Natural killer cell treated with Interleukin-12 subunit alpha and Interleukin-12 subunit beta and Interleukin-15 and Interleukin-18, amount 100 ng/mL, for 72 hours (primary cell): ENCODE measurements around the gene KIT. TPM values are rescaled to one million over a fixed set of nuclear protein-coding genes. Genes with fewer than 3 reads are reported as not detected.
A peak's percentile ranks its signal among the peaks of the same experiment; 100 is the strongest.

Experiments used
- ATAC-seq, 2 donors: fragments of 150-1000 bp; cut with Tn5 transposase in 1 of 2; sonication (Bioruptor Pico), chemical (Tn5 transposase) in 1 of 2; 2 replicates each; pipeline ENCODE4 v1.10.0; 2021
- DNase-seq: peaks from one replicate; pipeline ENCODE4 v3.0.0; 2022; ENCODE audit warnings: low spot score
- H3K27ac Mint-ChIP-seq, 2 donors: 1 replicate in 1 of 2; 2 replicates in 1 of 2; pipeline ENCODE4 v1.8.0; 2022; ENCODE audit warnings: mixed read lengths in 2 of 2, mild to moderate bottlenecking in 1 of 2, moderate library complexity in 1 of 2
- H3K27me3 Mint-ChIP-seq, 2 donors: 1 replicate in 1 of 2; 2 replicates in 1 of 2; pipeline ENCODE4 v1.8.0; 2022; ENCODE audit warnings: mixed read lengths in 2 of 2
- H3K36me3 Mint-ChIP-seq: one replicate; pipeline ENCODE4 v1.8.0; 2022; ENCODE audit warnings: mixed read lengths
- H3K4me1 Mint-ChIP-seq, 2 donors: 1 replicate in 1 of 2; 2 replicates in 1 of 2; pipeline ENCODE4 v1.8.0; 2022; ENCODE audit warnings: low read depth in 2 of 2, mixed read lengths in 2 of 2, mild to moderate bottlenecking in 1 of 2
- H3K4me3 Mint-ChIP-seq: one replicate; pipeline ENCODE4 v1.8.0; 2022; ENCODE audit warnings: mixed read lengths
- H3K9me3 Mint-ChIP-seq: 2 replicates; pipeline ENCODE4 v1.8.0; 2022; ENCODE audit warnings: mixed read lengths
- total RNA-seq, 2 donors: library from RNA; stranded (reverse); gene quantifications; one replicate each; pipeline ENCODE4 v1.2.3, GENCODE V29; 2022

The KIT gene
- total RNA-seq, 2 donors from 2014 or later = 0.78 to 2.1 TPM

DNA sequence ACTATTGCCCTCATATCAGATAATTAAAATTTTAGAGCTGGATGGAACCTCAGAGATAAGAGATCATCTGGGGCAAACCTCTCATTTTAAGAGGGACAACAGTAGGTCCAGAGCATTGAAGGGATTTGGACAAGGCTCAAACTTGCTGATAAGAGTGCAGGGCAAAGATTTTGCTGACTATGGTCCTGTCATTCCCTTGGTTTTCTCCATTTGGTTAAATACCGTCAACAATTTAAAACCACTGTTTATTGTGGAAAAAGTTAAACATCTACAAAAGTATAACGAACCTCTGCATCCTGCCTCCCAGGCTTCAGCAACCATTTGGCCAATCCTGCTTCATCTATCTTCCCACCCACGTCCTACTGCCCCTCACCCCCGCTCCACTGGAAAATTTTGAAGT is 10.7 kb upstream of the KIT start:
- peaks cover 0 to 3% of the 10 kb centered on the region in 2 donors for H3K27me3 Mint-ChIP-seq
- DNase-seq (no peak), ATAC-seq (no peak)
- no peak overlapping the region for H3K27ac Mint-ChIP-seq
- no peaks in the 10 kb centered on the region for H3K9me3 Mint-ChIP-seq
- no peak overlapping the region for H3K4me3 Mint-ChIP-seq
- no peaks in the 10 kb centered on the region for H3K36me3 Mint-ChIP-seq
- no peaks in the 10 kb centered on the region for H3K4me1 Mint-ChIP-seq

DNA sequence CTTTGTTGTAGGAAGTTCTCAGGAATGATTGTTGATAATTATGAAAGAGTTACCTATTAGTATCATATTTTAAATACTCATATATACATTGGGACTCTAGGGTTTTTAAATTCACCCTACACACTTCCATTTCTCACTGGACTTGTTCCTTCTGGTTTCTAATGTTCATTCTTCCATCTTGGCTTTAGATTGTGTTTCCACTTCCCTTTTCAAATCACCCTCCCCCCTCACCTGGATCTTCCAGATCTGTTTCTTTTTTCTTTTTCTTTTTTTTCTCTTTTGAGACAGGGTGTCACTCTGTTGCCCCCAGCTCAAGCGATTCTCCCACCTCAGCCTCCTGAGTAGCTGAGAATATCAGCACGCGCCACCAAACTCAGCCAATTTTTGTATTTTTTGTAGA is 6.7 kb upstream of the KIT start:
- Mint-ChIP-seq H3K4me1 (no peaks in the 10 kb centered on the region), H3K4me3 (no peak overlapping the region), H3K9me3 (no peaks in the 10 kb centered on the region), H3K36me3 (no peaks in the 10 kb centered on the region), H3K27ac (no peak overlapping the region), H3K27me3 (peaks cover 10% of the 10 kb centered on the region in 2 donors)
- no peak for ATAC-seq
- no peak for DNase-seq

DNA sequence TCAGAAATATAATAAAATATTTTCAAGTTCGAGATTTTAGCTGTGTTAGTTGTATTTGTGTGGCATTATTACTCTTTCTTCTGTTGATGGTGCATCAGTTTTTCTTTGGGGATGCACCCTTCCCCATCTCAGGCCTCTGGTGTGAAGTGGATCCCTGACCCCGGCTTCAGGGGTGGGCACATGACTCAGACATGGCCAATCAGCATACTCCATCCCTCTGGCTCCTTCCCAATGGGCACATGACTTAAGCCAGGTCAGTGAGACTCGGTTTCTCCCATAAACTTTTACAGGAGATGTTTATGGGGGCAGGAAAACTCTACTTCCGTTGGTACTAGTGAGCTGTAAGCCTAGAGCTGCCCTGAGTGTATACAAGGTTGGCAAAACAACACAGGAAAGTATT is 3.0 kb upstream of the KIT start:
- H3K9me3 Mint-ChIP-seq = no peaks in the 10 kb centered on the region
- DNase-seq (no peak), ATAC-seq (no peak)
- H3K27ac Mint-ChIP-seq = no peak overlapping the region
- peaks cover 0 to 7% of the 10 kb centered on the region in 2 donors for H3K4me1 Mint-ChIP-seq
- peaks cover 22 to 24% of the 10 kb centered on the region in 2 donors for H3K27me3 Mint-ChIP-seq
- no peak overlapping the region for H3K4me3 Mint-ChIP-seq
- H3K36me3 Mint-ChIP-seq = no peaks in the 10 kb centered on the region

DNA sequence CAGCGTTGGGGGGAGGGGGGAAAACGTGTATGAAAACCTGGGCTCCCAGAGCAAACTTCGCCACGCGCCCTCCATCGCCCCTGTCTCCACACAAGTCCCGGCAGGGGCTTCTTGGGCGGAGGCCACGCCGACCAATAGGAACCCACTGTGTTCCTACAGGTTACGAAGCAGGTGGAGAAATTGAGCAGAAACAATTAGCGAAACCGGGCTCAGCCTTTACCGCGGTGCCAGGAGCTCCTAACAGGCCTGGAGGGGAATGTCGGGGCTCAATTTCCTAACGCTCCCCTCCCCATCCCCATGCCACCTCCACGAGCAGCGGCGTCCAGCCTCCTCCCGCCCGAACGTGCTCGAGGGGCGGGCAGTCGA is 589 bp upstream of the KIT start:
- Mint-ChIP-seq H3K9me3 (no peaks in the 10 kb centered on the region), H3K4me1 (peaks cover 0 to 13% of the 10 kb centered on the region in 2 donors), H3K36me3 (no peaks in the 10 kb centered on the region), H3K27me3 (peaks cover 39 to 40% of the 10 kb centered on the region in 2 donors), H3K27ac (no peak overlapping the region), H3K4me3 (peak overlapping the region; percentile 69)
- no peak for DNase-seq
- ATAC-seq = no peak

DNA sequence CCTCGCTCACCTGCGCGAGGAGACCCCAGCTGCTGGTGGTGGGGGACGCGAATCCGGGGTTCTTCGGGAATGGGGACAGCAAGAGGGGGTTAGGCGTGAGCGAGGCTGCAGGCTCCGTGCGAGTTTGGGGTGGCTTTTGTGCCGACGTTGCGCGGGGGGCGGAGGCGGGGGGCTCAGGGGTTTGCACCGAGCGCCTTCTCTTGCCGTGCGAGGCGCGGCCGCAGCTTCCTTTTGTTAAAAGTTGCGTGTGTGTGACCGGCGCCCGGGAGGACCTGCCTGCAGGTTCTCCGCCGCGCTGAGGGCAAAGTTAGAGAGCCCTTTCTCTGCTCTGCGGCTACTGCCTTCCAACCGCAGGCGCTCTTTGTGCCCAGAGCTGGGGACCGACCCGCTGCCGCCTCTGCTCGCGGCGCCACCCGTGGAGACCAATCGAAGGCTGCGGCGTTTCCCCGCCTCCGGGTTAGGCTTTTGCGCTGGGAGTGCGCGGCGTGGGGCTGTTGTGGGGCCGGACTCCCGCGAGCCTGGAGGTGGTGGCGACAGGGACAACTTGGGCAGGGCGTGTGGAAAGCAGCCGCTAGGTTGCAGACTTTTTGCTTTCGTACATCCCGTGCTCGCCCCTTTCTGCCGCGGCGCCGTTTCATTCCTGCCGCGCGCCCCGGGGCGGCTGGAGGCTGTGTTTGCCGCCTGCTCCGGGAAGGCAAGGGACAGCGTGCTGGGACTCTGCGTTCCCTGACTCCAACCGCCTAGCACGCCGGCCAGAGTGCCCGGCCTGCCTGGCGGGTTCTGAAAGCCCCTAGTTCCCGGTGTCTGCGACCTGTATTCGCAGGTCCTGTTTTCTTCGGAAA is 716 bp downstream of the KIT start:
- H3K4me3 Mint-ChIP-seq = peak overlapping the region; percentile 69
- DNase-seq = no peak
- peaks cover 35 to 37% of the 10 kb centered on the region in 2 donors for H3K27me3 Mint-ChIP-seq
- no peak overlapping the region for H3K27ac Mint-ChIP-seq
- no peaks in the 10 kb centered on the region for H3K9me3 Mint-ChIP-seq
- ATAC-seq = peak; percentile 60 to 83
- H3K4me1 Mint-ChIP-seq = peaks cover 0 to 13% of the 10 kb centered on the region in 2 donors
- no peaks in the 10 kb centered on the region for H3K36me3 Mint-ChIP-seq

DNA sequence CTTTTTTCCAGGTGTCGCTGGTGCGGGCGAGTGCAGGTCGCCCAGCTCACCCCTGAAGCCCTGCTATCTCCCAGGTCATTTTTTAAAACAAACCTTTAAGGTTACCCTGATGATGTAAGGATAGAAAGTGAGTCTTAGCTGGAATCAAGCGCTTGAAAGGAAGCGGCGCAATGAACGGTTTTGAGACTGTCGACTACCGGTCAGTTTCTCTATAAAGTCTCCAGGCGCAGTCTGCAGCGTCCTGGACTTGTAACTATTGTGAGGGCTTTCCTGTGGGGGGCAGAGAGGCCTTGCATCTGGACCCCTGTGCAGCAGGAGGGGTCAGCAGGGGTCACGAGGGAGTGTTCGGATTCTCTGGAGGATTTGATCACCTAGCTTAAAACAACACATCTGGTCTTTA is 1.6 kb downstream of the KIT start:
- DNase-seq = no peak
- Mint-ChIP-seq H3K4me1 (peaks cover 0 to 13% of the 10 kb centered on the region in 2 donors), H3K4me3 (peak overlapping the region; percentile 69), H3K9me3 (no peaks in the 10 kb centered on the region), H3K27me3 (peaks cover 29 to 38% of the 10 kb centered on the region in 2 donors), H3K27ac (no peak overlapping the region), H3K36me3 (no peaks in the 10 kb centered on the region)
- no peak for ATAC-seq

DNA sequence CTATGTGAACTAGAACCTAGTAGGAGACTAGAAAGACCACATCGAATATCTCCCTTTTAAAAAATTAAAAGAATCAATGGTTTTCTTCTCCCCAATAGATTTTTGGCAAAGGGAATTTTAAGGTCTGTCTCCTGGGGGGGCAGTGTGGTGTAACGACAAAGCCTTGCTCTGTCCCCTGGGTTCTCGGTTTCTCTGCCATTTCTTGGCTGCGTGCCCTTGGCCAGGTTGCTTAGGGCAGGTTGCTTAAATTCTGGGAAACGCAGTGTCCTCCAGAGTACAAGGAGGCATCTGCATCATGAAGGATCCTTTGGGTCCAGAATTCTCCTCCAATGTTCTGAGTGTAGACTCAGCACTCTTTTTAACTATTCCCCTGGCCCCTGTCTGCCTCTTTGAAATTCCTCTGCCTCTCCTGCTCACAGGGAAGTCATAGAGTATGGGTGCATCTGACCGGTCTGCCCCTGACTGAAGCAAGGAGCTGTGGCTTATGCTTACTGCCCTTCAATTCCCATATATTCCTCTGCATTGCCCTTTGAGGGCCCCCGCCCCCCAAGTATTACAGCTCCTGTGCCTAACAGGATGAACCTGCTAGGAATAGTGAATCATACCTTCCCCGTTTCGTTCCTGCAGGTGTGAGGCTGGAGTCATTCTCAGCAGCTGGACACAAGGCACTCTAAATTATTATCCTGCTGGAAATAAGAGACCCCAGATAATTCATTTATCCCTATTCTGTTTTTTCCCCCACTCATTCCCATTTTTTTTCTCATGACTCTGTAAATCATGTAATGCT is 2.2 kb downstream of the KIT start:
- H3K4me3 Mint-ChIP-seq = peak overlapping the region; percentile 69
- peaks cover 0 to 13% of the 10 kb centered on the region in 2 donors for H3K4me1 Mint-ChIP-seq
- H3K36me3 Mint-ChIP-seq = no peaks in the 10 kb centered on the region
- H3K9me3 Mint-ChIP-seq = no peaks in the 10 kb centered on the region
- DNase-seq (no peak), ATAC-seq (no peak)
- H3K27me3 Mint-ChIP-seq = peaks cover 30 to 40% of the 10 kb centered on the region in 2 donors
- H3K27ac Mint-ChIP-seq = no peak overlapping the region

DNA sequence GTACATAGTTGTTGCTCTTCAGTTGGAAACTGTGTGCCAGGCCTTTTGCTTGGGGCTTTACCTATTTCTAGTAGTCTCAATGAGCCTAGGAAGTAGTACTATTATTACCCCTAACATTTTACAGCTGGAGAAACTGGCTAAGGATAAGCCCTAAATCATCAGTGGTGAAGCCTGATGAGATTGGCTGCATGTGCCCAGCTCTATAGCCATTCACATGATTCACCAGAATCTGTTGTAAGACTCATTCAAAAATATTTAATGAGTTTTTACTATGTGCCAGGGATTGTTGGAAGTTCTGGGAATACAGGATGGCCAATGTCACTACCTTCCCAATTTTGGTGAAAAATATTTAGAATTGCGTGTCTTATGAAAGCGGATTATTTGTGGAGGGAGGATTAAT is 2.8 kb downstream of the KIT start:
- Mint-ChIP-seq H3K4me1 (peaks cover 0 to 13% of the 10 kb centered on the region in 2 donors), H3K4me3 (peak overlapping the region; percentile 57), H3K36me3 (no peaks in the 10 kb centered on the region), H3K27ac (no peak overlapping the region), H3K27me3 (peaks cover 37 to 46% of the 10 kb centered on the region in 2 donors), H3K9me3 (no peaks in the 10 kb centered on the region)
- DNase-seq = no peak
- ATAC-seq = no peak

DNA sequence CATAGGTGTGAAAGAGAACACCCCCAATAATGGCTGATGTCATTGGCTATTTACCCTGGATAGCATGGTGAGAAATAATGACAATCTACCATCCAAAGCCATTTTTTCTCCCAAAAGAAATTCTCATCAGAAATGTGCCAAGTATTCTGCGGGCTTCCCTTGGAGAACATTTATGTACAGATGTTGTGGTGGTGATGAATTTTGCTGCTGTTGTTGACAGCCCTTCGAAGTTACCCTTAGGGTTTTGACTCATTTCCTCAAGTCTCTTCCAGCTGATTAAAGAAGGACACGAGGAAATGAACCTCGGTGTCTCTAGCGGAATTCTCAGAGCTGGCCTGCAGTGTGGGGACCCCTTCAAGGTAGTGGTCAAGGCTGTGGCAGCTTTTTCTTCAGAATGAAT is 3.4 kb downstream of the KIT start:
- Mint-ChIP-seq H3K9me3 (no peaks in the 10 kb centered on the region), H3K4me1 (peaks cover 0 to 13% of the 10 kb centered on the region in 2 donors), H3K4me3 (no peak overlapping the region), H3K27ac (no peak overlapping the region), H3K27me3 (peaks cover 40 to 48% of the 10 kb centered on the region in 2 donors), H3K36me3 (no peaks in the 10 kb centered on the region)
- DNase-seq = no peak
- no peak for ATAC-seq

DNA sequence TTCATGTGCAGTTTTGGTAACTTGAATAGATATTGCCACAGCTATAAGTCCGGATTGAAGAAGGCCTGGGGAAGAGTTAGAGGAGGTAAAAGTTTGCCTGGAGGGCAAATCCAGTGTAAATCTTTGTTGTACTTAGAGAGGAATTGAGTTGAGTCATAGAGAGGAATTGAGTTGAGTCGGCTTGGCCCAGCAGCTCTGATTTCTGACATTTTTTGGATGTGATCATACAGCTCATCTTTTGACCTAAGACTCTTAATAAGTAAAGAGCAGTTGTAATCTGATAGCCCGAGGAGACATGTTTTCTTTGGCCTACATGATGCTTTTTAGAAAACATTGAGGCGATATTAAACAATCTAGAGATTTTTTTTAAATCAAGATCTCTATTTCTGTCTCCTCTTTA is 3.9 kb downstream of the KIT start:
- Mint-ChIP-seq H3K9me3 (no peaks in the 10 kb centered on the region), H3K4me1 (peaks cover 0 to 13% of the 10 kb centered on the region in 2 donors), H3K36me3 (no peaks in the 10 kb centered on the region), H3K27ac (no peak overlapping the region), H3K27me3 (peaks cover 35 to 43% of the 10 kb centered on the region in 2 donors), H3K4me3 (no peak overlapping the region)
- ATAC-seq (no peak), DNase-seq (no peak)

DNA sequence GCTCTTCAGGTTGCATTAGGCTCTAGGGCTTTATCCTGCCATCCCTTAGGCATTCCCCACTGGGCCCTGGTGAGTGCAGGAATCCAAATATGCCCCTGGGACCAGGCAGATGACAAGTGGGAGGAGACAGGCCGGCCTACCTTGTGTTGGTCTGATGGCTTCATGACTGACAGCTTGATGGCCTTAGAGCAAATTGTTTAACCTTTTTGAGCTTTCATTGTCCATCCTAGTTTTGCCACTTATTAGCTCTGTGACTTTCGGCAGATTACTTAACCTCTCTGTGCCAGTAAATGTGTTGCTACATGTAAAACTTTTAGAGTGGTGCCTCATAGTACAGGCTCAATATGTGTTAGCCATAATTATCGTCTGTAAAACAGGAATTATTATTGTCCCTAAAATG is 4.4 kb downstream of the KIT start:
- no peak overlapping the region for H3K27ac Mint-ChIP-seq
- H3K27me3 Mint-ChIP-seq = peaks cover 33 to 39% of the 10 kb centered on the region in 2 donors
- H3K4me1 Mint-ChIP-seq = peaks cover 0 to 13% of the 10 kb centered on the region in 2 donors
- no peak overlapping the region for H3K4me3 Mint-ChIP-seq
- DNase-seq (no peak), ATAC-seq (no peak)
- no peaks in the 10 kb centered on the region for H3K9me3 Mint-ChIP-seq
- H3K36me3 Mint-ChIP-seq = no peaks in the 10 kb centered on the region

DNA sequence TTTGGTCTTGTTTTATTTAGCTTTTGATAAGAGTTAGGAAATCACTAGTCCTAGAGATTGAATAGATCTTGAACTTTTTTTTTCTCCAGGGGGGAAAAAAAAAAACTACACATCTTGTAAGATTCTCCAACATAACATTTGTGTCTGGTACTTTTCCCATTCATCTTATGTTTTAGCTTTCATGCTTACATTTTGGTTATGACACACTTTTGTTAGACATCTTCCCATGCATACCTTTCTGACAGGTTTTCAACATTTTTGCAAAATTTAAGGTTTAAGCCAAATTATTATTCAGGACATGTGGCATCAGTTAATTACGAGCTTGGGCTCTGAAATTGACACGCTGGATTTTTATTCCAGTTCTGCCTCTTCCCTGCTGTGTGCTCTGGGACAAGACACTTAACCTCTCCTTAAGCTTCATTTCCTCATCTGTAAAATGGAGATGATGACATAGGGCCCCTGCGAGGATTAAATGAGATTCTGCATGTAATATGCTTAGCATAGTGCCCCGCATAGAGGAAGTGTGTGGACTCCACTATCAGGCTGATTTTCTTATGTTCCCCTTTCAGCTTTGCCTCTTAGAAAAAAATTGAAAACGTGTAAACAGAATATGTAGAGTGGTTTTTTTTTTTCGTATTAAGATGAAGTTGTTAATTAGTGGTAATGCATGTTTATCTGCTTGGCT is 5.3 kb downstream of the KIT start:
- Mint-ChIP-seq H3K27ac (no peak overlapping the region), H3K36me3 (no peaks in the 10 kb centered on the region), H3K27me3 (peaks cover 38% of the 10 kb centered on the region in 2 donors), H3K4me1 (peaks cover 0 to 14% of the 10 kb centered on the region in 2 donors), H3K9me3 (no peaks in the 10 kb centered on the region), H3K4me3 (no peak overlapping the region)
- DNase-seq (no peak), ATAC-seq (no peak)

DNA sequence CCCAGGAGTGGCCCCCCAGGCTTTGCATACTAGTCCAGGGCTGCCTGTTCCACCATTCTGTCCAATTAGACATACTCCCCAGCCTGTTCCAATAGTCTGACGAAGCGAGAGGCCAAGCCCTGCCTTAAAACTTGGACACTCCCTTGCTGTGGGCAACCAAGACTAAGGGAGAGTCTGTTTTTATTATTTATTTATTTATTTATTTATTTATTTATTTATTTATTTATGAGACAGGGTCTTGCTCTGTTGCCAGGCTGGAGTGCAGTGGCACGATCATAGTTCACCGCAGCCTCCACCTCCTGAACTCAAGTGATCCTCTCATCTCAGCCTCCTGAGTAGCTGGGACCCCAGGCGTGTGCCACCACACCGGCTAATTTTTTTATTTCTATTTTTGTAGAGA is 6.6 kb downstream of the KIT start:
- H3K4me3 Mint-ChIP-seq = no peak overlapping the region
- DNase-seq (no peak), ATAC-seq (no peak)
- H3K27me3 Mint-ChIP-seq = peaks cover 36 to 38% of the 10 kb centered on the region in 2 donors
- H3K9me3 Mint-ChIP-seq = no peaks in the 10 kb centered on the region
- H3K36me3 Mint-ChIP-seq = no peaks in the 10 kb centered on the region
- no peak overlapping the region for H3K27ac Mint-ChIP-seq
- H3K4me1 Mint-ChIP-seq = peaks cover 0 to 12% of the 10 kb centered on the region in 2 donors
